ENCODE results near the gene CNOT6.
"Not testable (repeated sequence)": the region's sequence is repeated elsewhere in the genome, so short reads cannot be mapped to it uniquely, and the experiment has no call there.

The CNOT6 gene

GRCh38 chr5:180470966-180471582, 23.1 kb upstream of the CNOT6 start:
- DNase-seq (ENCODE audit: low read depth in 3 of 3, low spot score in 1 of 3), result peak in 2 of 3 donors; percentile 13 to 24

- DNase-seq (ENCODE audit: low read depth in 3 of 3, low spot score in 1 of 3), result no peak
Measured at GRCh38 chr5:180471866-180472265, 22.3 kb upstream of the CNOT6 start.

GRCh38 chr5:180472269-180472668, 21.9 kb upstream of the CNOT6 start:
- no peak for DNase-seq (ENCODE audit: low read depth in 3 of 3, low spot score in 1 of 3)

- not testable (repeated sequence) for DNase-seq (ENCODE audit: low read depth in 3 of 3, low spot score in 1 of 3)
Measured at GRCh38 chr5:180473386-180473785, 20.8 kb upstream of the CNOT6 start.

GRCh38 chr5:180474569-180474968, 19.6 kb upstream of the CNOT6 start:
- DNase-seq (ENCODE audit: low read depth in 3 of 3, low spot score in 1 of 3), result no peak

GRCh38 chr5:180475969-180476524, 18.1 kb upstream of the CNOT6 start:
- not testable (repeated sequence) for DNase-seq (ENCODE audit: low read depth in 3 of 3, low spot score in 1 of 3)

- no peak for DNase-seq (ENCODE audit: low read depth in 3 of 3, low spot score in 1 of 3)
Measured at GRCh38 chr5:180484813-180485212, 9.4 kb upstream of the CNOT6 start.

- DNase-seq (ENCODE audit: low read depth in 3 of 3, low spot score in 1 of 3), result no peak
Measured at GRCh38 chr5:180486636-180487149, 7.5 kb upstream of the CNOT6 start.

GRCh38 chr5:180487556-180487955, 6.6 kb upstream of the CNOT6 start:
- DNase-seq (ENCODE audit: low read depth in 3 of 3, low spot score in 1 of 3), result no peak

GRCh38 chr5:180491496-180491895, 2.7 kb upstream of the CNOT6 start:
- DNase-seq (ENCODE audit: low read depth in 3 of 3, low spot score in 1 of 3), result no peak

- DNase-seq (ENCODE audit: low read depth in 3 of 3, low spot score in 1 of 3), result no peak
Measured at GRCh38 chr5:180492226-180492903, 1.8 kb upstream of the CNOT6 start.

GRCh38 chr5:180494510-180495181, 467 bp downstream of the CNOT6 start:
- peak in 2 of 3 donors; percentile 4 to 18 for DNase-seq (ENCODE audit: low read depth in 3 of 3, low spot score in 1 of 3)

- DNase-seq (ENCODE audit: low read depth in 3 of 3, low spot score in 1 of 3), result no peak
Measured at GRCh38 chr5:180495292-180495691, 1.1 kb downstream of the CNOT6 start.

GRCh38 chr5:180495991-180496741, 2.0 kb downstream of the CNOT6 start:
- no peak for DNase-seq (ENCODE audit: low read depth in 3 of 3, low spot score in 1 of 3)

GRCh38 chr5:180496806-180497205, 2.6 kb downstream of the CNOT6 start:
- DNase-seq (ENCODE audit: low read depth in 3 of 3, low spot score in 1 of 3), result not testable (repeated sequence)

- not testable (repeated sequence) for DNase-seq (ENCODE audit: low read depth in 3 of 3, low spot score in 1 of 3)
Measured at GRCh38 chr5:180497865-180498264, 3.7 kb downstream of the CNOT6 start.

GRCh38 chr5:180498378-180498777, 4.2 kb downstream of the CNOT6 start:
- no peak for DNase-seq (ENCODE audit: low read depth in 3 of 3, low spot score in 1 of 3)

GRCh38 chr5:180499684-180500083, 5.5 kb downstream of the CNOT6 start:
- no peak for DNase-seq (ENCODE audit: low read depth in 3 of 3, low spot score in 1 of 3)

- DNase-seq (ENCODE audit: low read depth in 3 of 3, low spot score in 1 of 3), result not testable (repeated sequence)
Measured at GRCh38 chr5:180500300-180500699, 6.1 kb downstream of the CNOT6 start.

- DNase-seq (ENCODE audit: low read depth in 3 of 3, low spot score in 1 of 3), result no peak
Measured at GRCh38 chr5:180507661-180508060, 13.5 kb downstream of the CNOT6 start.

GRCh38 chr5:180515294-180515693, 21.1 kb downstream of the CNOT6 start:
- no peak for DNase-seq (ENCODE audit: low read depth in 3 of 3, low spot score in 1 of 3)
